K562 (cell line): ENCODE results near the gene TPGS2. TPM values are rescaled to one million over a fixed set of nuclear protein-coding genes. Genes with fewer than 3 reads are reported as not detected.

Experiments
- CHD1 ChIP-seq: fragments of 200-600 bp; sonication (generic); IDR thresholded peaks from one replicate; pipeline ENCODE4 v1.6.1; 2012; ENCODE audit warnings: mild to moderate bottlenecking, moderate library complexity, low read length, inconsistent platforms
- SRF ChIP-seq, 2 experiments: fragments of 250-450, 450-650 bp in 1 of 2; sonication (Bioruptor Pico) in 1 of 2; sonication (generic) in 1 of 2; formaldehyde crosslinking; IDR thresholded peaks; 2 replicates each; pipeline versions ENCODE4 v1.5.0 to v1.5.1; 2020 to 2022; ENCODE audit warnings: mild to moderate bottlenecking in 1 of 2, missing genetic modification reagents in 1 of 2
- ZBTB40 ChIP-seq, 2 experiments: fragments of 450-650 bp in 1 of 2; sonication (generic) in 1 of 2; formaldehyde crosslinking in 1 of 2; IDR thresholded peaks; 2 replicates each; pipeline versions ENCODE4 v1.7.1 to v1.9.0; 2016 to 2022; ENCODE audit warnings: inconsistent platforms in 1 of 2, mild to moderate bottlenecking in 1 of 2, missing genetic modification reagents in 1 of 2
- polyA plus RNA-seq, 8 experiments: library from polyadenylated mRNA; depleted of rRNA in 4 of 8; stranded (reverse) in 5 of 8; unstranded in 3 of 8; fragments of >200 nt; fragmentation: Nextera tagmentation in 2 of 8; fragmentation: Illumina TruSeq in 1 of 8; extraction: Ambion mirVana in 2 of 8; extraction: Trizol in 1 of 8; gene quantifications; 2 replicates each; pipeline versions ENCODE4 v1.2.1 to v1.2.3, GENCODE V29; 2011 to 2014; ENCODE audit warnings: inconsistent platforms in 1 of 8, missing spikeins in 1 of 8
- total RNA-seq, 7 experiments: library from RNA; depleted of rRNA in 6 of 7; stranded (reverse); fragments of >200 nt in 6 of 7; fragmentation: Illumina TruSeq in 2 of 7; extraction: Trizol in 2 of 7; gene quantifications; 2 replicates each; pipeline versions ENCODE4 v1.2.1 to v1.2.3, GENCODE V29; 2011 to 2021; ENCODE audit warnings: low replicate concordance in 1 of 7

Gene TPGS2
- total and polyA plus RNA-seq, 9 of the 15 experiments (the other 6 are each of a cell fraction or from before 2014, with no cell fraction given), result 94.2 to 449 (median 134) TPM

- no peak for TF ChIP-seq ZBTB40 (IDR thresholded peaks at IDR 0.05)
- TF ChIP-seq ZBTB40 (CRISPR knock-in tag; IDR thresholded peaks at IDR 0.05), result no peak
- TF ChIP-seq CHD1, result no peak
- TF ChIP-seq SRF (CRISPR knock-in tag; IDR thresholded peaks at IDR 0.05), result no peak
Observed at GRCh38 chr18:36867056-36867455, 38.3 kb upstream of the TPGS2 start (continued).
